Body of pancreas (tissue), 4 donors: Measurements from ENCODE around the gene MRTFA. TPM values are rescaled to one million over a fixed set of nuclear protein-coding genes. Genes with fewer than 3 reads are reported as not detected.
"Not testable (repeated sequence)": the region's sequence is repeated elsewhere in the genome, so short reads cannot be mapped to it uniquely, and the experiment has no call there.

Source experiments
- ATAC-seq: fragments of 150-250 bp; one replicate; pipeline ENCODE4 v1.9.1; 2016
- DNase-seq, 4 donors: peaks; one replicate each; pipeline ENCODE4 v3.0.0-alpha.2; 2019
- H3K27ac ChIP-seq, 4 donors: fragments of 200-600 bp; sonication (generic); 1 replicate in 3 of 4; 2 replicates in 1 of 4; pipeline versions ENCODE4 v1.5.1 to v1.6.1; 2016 to 2019; ENCODE audit warnings: mild to moderate bottlenecking in 1 of 4, mixed read lengths in 1 of 4, moderate library complexity in 1 of 4
- H3K27me3 ChIP-seq, 2 donors: fragments of 200-600 bp; sonication (generic); one replicate each; pipeline ENCODE4 v1.6.0; 2016; ENCODE audit warnings: mild to moderate bottlenecking in 1 of 2
- H3K36me3 ChIP-seq, 2 donors: fragments of 200-600 bp; sonication (generic); replicated peaks in 1 of 2; 2 replicates each; pipeline ENCODE4 v1.5.1; 2016; ENCODE audit warnings: low read depth in 2 of 2; ENCODE audit not compliant: insufficient read depth in 1 of 2
- H3K4me1 ChIP-seq: fragments of 200-600 bp; sonication (generic); one replicate; pipeline ENCODE4 v1.6.0; 2016
- H3K4me3 ChIP-seq, 2 donors: fragments of 200-600 bp; sonication (generic); 1 replicate in 1 of 2; 2 replicates in 1 of 2; pipeline ENCODE4 v1.5.1; 2016 to 2019
- H3K9me3 ChIP-seq, 3 donors: fragments of 200-600 bp; sonication (generic); 1 replicate in 2 of 3; 2 replicates in 1 of 3; pipeline ENCODE4 v1.5.1; 2016
- POLR2A ChIP-seq, 3 donors: fragments of 450-650 bp; IDR thresholded peaks; one replicate each; pipeline ENCODE4 v1.6.1; 2016; ENCODE audit warnings: antibody characterized with exemption in 3 of 3, mild to moderate bottlenecking in 2 of 3
- WGBS, 2 donors: methylation state at CpG; one replicate each; pipeline ENCODE4 v1.1.5; 2017; 5-methylcytosine and 5-hydroxymethylcytosine counted together
- intact Hi-C: fragments of 100-400 bp; cut with DNase I; formaldehyde crosslinking; loops from one replicate; pipeline ENCODE4 v1.15.1; 2023
- total RNA-seq, 2 donors: library from RNA; depleted of rRNA; stranded (reverse); fragments of >200 nt; gene quantifications; one replicate each; pipeline ENCODE4 v1.1.0, GENCODE V29; 2016
- TF ChIP-seq, protein P1 (sequence below), 7 experiments: fragments of 450-650 bp in 4 of 7; fragments of 200-600 bp in 3 of 7; sonication (generic) in 3 of 7; IDR thresholded peaks; one replicate each; pipeline ENCODE4 v1.5.1; 2016 to 2019; ENCODE audit warnings: antibody characterized with exemption in 7 of 7

MRTFA gene
- total RNA-seq, 2 donors from 2014 or later = 47.0 to 71.5 TPM

DNA sequence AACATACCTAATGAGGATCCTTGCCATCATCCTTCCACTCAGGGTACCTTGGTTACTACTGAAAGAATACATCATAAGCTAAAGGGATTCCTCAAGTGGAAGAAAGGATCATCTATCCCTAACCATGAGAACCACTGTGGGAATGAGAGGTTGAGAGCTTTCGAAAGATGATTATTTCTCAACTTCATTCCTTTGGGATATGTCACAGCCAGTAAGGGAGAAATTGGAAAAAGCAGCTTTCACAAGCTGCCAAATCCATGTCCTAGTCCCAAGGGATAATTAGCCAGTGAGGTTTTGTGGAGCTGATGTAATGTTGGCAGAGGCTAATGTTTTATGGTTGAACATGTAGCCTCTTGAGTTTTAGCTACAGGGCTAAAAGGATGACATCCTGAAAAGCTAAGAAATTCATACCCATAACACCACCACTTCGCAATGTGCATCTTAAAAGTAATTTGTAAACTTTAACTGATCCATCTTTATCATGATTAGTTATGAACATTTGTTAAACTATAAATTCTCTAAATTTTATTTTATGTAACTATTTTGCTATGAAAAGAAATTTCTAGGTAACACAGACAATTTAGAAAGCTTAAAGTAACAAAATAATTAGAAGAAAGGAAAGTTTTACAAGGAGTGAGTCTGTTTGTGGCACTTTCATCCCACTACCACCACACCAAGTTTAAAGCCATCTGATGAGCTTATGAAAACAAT lies 123.9 kb downstream of the MRTFA start:
- peak in 2 of 4 donors; percentile 34 to 44 for DNase-seq
- peak overlapping the region in 3 of 4 donors; percentile 78 to 95 (median 83) for H3K27ac ChIP-seq

DNA sequence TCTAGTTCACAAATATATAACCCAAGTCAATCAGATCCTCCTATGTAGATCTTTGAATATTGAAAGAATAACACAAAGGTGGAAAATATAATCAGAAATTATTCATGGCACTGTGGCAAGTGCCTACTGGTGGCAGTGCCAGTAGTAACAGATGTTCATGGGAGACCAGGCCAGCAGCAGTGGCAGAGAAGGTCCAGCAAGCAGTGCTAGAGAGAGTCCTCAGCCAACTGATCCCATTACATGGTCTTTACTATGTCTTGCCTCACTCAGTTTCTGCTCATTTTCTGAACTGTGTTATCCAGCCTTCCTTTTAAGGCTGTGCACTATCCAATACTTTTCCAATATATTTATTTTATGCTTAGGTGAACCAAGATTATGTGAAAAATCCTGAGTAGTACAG lies 124.9 kb downstream of the MRTFA start:
- Histone ChIP-seq H3K27me3 (no peaks in the 10 kb centered on the region), H3K4me1 (peaks cover 59% of the 10 kb centered on the region), H3K36me3 (no peaks in the 10 kb centered on the region), H3K9me3 (no peaks in the 10 kb centered on the region), H3K27ac (peak overlapping the region; percentile 1 to 95 (median 80)), H3K4me3 (no peak overlapping the region)
- peak; percentile 56 to 77 (median 74) for DNase-seq
- intact Hi-C loops = no loop called here
- no peak for TF ChIP-seq POLR2A (IDR thresholded peaks at IDR 0.05)
- TF ChIP-seq, protein P1, sequence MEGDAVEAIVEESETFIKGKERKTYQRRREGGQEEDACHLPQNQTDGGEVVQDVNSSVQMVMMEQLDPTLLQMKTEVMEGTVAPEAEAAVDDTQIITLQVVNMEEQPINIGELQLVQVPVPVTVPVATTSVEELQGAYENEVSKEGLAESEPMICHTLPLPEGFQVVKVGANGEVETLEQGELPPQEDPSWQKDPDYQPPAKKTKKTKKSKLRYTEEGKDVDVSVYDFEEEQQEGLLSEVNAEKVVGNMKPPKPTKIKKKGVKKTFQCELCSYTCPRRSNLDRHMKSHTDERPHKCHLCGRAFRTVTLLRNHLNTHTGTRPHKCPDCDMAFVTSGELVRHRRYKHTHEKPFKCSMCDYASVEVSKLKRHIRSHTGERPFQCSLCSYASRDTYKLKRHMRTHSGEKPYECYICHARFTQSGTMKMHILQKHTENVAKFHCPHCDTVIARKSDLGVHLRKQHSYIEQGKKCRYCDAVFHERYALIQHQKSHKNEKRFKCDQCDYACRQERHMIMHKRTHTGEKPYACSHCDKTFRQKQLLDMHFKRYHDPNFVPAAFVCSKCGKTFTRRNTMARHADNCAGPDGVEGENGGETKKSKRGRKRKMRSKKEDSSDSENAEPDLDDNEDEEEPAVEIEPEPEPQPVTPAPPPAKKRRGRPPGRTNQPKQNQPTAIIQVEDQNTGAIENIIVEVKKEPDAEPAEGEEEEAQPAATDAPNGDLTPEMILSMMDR (IDR thresholded peaks at IDR 0.05) = peak in 5 of 7 experiments; percentile 9 to 42 (median 37)
- peak; percentile 55 for ATAC-seq

More for the DNA sequence above, 123.9 kb downstream of the MRTFA start:
- peak; percentile 24 for ATAC-seq
- Histone ChIP-seq H3K4me1 (peaks cover 50% of the 10 kb centered on the region), H3K9me3 (no peaks in the 10 kb centered on the region), H3K4me3 (no peak overlapping the region), H3K36me3 (no peaks in the 10 kb centered on the region), H3K27me3 (no peaks in the 10 kb centered on the region)
- intact Hi-C loops = no loop called here
- TF ChIP-seq POLR2A (IDR thresholded peaks at IDR 0.05) = no peak
- TF ChIP-seq, protein P1 (IDR thresholded peaks at IDR 0.05) = no peak
- 67 to 68% methylated on average over 2 of the region's 2 CpGs for WGBS, 2 donors

DNA sequence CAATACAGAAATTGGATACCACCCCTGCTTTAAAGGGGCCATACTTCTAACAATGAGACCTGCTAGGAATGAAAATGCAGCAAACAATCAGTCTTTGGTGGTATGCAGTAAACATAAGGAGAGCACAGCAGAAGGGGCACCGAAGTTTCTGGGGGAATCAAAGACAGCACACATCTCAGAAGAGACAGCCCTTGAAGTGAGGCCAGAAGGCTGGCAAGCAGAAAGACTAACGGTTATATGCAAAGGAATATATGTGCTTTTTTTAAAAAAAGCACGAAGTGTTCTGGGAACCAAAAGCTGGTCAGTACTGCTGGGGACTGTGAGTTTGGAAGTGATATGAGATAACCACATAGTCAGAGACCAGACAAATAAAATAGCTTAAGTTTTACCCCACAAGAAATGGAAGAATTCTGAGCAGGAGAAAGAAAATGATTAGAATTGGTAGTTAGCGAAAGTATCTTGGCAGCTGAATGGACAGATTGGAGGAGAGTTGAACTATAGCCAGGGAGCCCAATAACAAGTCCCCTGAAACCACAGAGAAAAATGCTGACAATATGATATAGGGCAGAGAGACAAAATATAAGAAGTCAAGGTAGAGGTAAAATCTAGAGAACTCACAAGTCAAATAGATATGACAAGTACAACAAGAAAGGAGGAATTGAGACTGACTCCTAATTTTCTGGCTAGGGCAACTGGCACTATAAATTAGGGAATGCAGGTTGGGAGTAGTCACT lies 125.7 kb downstream of the MRTFA start:
- no peak for DNase-seq
- H3K36me3 ChIP-seq = no peaks in the 10 kb centered on the region
- WGBS, 2 donors = 9 to 17% methylated on average over 4 of the region's 4 CpGs
- H3K4me3 ChIP-seq = no peak overlapping the region
- no peak for ATAC-seq
- H3K27ac ChIP-seq = peak overlapping the region; percentile 63 to 95 (median 80)
- intact Hi-C loops = no loop called here
- no peaks in the 10 kb centered on the region for H3K27me3 ChIP-seq
- peaks cover 67% of the 10 kb centered on the region for H3K4me1 ChIP-seq
- TF ChIP-seq POLR2A (IDR thresholded peaks at IDR 0.05) = no peak
- TF ChIP-seq, protein P1 (IDR thresholded peaks at IDR 0.05) = no peak
- no peaks in the 10 kb centered on the region for H3K9me3 ChIP-seq

DNA sequence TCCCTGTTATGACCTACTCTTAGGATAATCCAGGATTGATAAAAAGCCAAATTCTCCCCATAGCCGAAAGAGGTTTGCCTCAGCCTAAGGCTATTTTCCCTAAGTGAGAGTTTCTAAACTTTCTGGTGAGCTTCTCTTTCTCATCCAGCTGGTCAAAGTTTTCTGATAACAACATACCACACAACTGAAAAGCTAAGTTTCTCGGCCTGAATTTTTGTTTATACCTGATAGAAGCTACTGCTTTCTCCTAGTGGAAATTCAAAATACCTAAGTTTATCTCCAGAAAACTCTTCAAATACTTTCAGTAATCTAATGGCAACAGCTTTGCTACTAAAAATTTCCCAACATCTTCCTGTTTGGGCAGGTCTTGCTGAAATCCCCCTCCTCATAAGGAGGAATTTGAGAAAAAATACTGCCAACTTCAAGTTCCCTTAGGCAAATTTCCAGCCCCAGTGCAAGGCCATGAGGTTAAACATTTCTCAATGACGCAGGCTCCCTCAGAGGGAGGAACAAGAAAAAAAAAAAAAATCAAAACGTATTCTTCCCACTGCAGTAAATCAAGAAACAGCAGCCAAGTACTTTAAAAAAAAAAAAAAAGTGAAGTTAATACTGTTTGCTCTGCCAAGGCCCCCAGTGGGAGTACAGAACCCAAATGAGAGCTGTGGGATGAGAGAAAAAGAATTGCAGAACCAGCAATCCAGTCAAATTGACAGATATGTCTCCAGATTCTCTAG lies 127.0 kb downstream of the MRTFA start:
- no peaks in the 10 kb centered on the region for H3K27me3 ChIP-seq
- ATAC-seq = peak; percentile 83
- TF ChIP-seq, protein P1 (IDR thresholded peaks at IDR 0.05) = no peak
- TF ChIP-seq POLR2A (IDR thresholded peaks at IDR 0.05) = no peak
- intact Hi-C loops = no loop called here
- DNase-seq = peak; percentile 67 to 86 (median 70)
- peak overlapping the region; percentile 78 to 95 (median 86) for H3K27ac ChIP-seq
- H3K4me1 ChIP-seq = peaks cover 74% of the 10 kb centered on the region
- 1 to 5% methylated on average over 4 of the region's 4 CpGs for WGBS, 2 donors
- H3K36me3 ChIP-seq = no peaks in the 10 kb centered on the region
- no peak overlapping the region for H3K4me3 ChIP-seq
- H3K9me3 ChIP-seq = no peaks in the 10 kb centered on the region

DNA sequence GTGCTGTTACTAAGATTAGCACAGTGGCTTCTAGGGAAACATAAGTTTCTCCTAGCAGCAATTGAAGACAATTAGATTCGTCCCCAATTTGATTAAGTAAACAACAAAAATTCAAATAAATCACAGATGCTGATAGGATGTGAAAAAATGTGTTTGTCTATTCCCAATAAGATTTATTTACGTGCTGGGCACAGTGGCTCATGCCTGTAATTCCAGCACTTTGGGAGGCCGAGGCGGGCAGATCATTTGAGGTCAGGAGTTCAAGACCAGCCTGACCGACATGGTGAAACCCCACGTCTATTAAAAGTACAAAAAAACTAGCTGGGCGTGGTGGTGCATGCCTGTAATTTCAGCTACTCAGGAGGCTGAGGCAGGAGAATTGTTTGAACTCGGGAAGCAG lies 128.5 kb downstream of the MRTFA start:
- DNase-seq, H3K4me3 ChIP-seq, H3K27me3 ChIP-seq, intact Hi-C loops, H3K9me3 ChIP-seq, ATAC-seq, H3K36me3 ChIP-seq: not testable (repeated sequence)
- peak overlapping the region; percentile 33 to 95 (median 80) for H3K27ac ChIP-seq
- 20 to 26% methylated on average over 8 of the region's 8 CpGs for WGBS, 2 donors
- peaks cover 80% of the 10 kb centered on the region for H3K4me1 ChIP-seq
